K562 (cell line): ENCODE data around the gene SNX27.

Experiments used
- CBX8 ChIP-seq: fragments of 200-600 bp; sonication (generic); IDR thresholded peaks from 2 replicates; pipeline ENCODE4 v1.6.1; 2012; ENCODE audit warnings: borderline replicate concordance, mixed run types, low read depth, mild to moderate bottlenecking, moderate library complexity, mixed read lengths, low read length, control low read depth, inconsistent platforms; ENCODE audit not compliant: poor library complexity, severe bottlenecking; ENCODE audit errors: extremely low read depth
- EGR1 ChIP-seq: fragments of 450-650 bp; conservative IDR thresholded peaks from 2 replicates; pipeline ENCODE4 v1.6.1; 2017; ENCODE audit warnings: mild to moderate bottlenecking
- EZH2 ChIP-seq: IDR thresholded peaks from 2 replicates; pipeline ENCODE4 v1.6.1; 2012; ENCODE audit warnings: low read depth, mild to moderate bottlenecking, inconsistent platforms, low read length, borderline replicate concordance
- GMEB1 ChIP-seq: fragments of 250-450 bp; sonication (Bioruptor Pico); IDR thresholded peaks from 2 replicates; pipeline ENCODE4 v1.4.0; 2020; ENCODE audit warnings: mild to moderate bottlenecking
- HDAC6 ChIP-seq: IDR thresholded peaks from 2 replicates; pipeline ENCODE4 v1.6.1; 2012; ENCODE audit warnings: low read depth, mild to moderate bottlenecking, control low read depth, inconsistent platforms, low read length, moderate library complexity
- HNRNPUL1 ChIP-seq: fragments of 200-400 bp; formaldehyde crosslinking; IDR thresholded peaks from 2 replicates; pipeline ENCODE4 v1.6.1; 2017; ENCODE audit warnings: low read length
- MAX ChIP-seq: sonication (generic); formaldehyde crosslinking; IDR thresholded peaks from 2 replicates; pipeline ENCODE4 v1.9.0; 2022; ENCODE audit warnings: mild to moderate bottlenecking, missing genetic modification reagents
- PCBP2 ChIP-seq: fragments of 200-400 bp; formaldehyde crosslinking; IDR thresholded peaks from 2 replicates; pipeline ENCODE4 v1.6.1; 2018; ENCODE audit warnings: low read length, low read depth, mild to moderate bottlenecking, moderate library complexity; ENCODE audit not compliant: poor library complexity, severe bottlenecking
- VEZF1 ChIP-seq: fragments of 200-800 bp; sonication (Bioruptor generic); IDR thresholded peaks from 2 replicates; pipeline ENCODE4 v1.6.1; 2017; ENCODE audit warnings: missing genetic modification characterization, missing compliant biosample characterization
- ZNF217 ChIP-seq: sonication (generic); formaldehyde crosslinking; IDR thresholded peaks from 2 replicates; pipeline ENCODE4 v1.8.0; 2022; ENCODE audit warnings: mild to moderate bottlenecking, missing genetic modification reagents
- ZNF316 ChIP-seq: fragments of 450-650 bp; IDR thresholded peaks from 2 replicates; pipeline ENCODE4 v1.6.1; 2016
- ZNF589 ChIP-seq: fragments of 200-800 bp; sonication (Bioruptor generic); IDR thresholded peaks from 2 replicates; pipeline ENCODE4 v1.6.1; 2016; ENCODE audit warnings: low read depth, missing genetic modification characterization, missing compliant biosample characterization

DNA sequence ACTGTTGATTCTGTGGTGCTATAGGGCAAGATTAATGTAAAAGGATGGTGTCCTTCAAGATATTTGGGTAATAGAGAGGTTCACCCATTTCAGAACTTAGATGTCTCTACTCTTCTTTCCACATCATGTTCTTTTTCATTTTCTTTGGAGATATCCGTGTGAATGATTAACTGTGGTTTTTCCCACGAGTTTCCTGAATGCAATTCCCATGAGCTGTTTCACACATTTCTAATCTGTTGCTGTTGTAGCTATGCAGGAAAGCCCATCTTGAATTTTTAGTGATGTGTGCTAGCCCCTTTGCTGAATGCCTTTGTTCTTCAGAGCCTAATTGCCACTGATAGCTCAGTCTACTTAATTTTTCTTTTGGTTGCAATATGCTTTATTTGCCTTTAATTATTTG, 27.6 kb downstream of the SNX27 start:
- no peak for TF ChIP-seq ZNF589 (CRISPR knock-in tag)
- TF ChIP-seq VEZF1 (CRISPR knock-in tag): no peak
- no peak for TF ChIP-seq GMEB1 (CRISPR knock-in tag)
- TF ChIP-seq PCBP2: no peak
- no peak for TF ChIP-seq EZH2
- TF ChIP-seq CBX8: no peak
- TF ChIP-seq ZNF217 (CRISPR knock-in tag): no peak
- TF ChIP-seq HDAC6: no peak
- TF ChIP-seq HNRNPUL1: no peak
- no peak for TF ChIP-seq MAX (CRISPR knock-in tag)
- no peak for TF ChIP-seq EGR1
- TF ChIP-seq ZNF316: no peak
